ENCODE data around the gene CROCC2. TPM values are rescaled to one million over a fixed set of nuclear protein-coding genes. Genes with fewer than 3 reads are reported as not detected.

CROCC2 gene
- total RNA-seq, 4 donors from 2014 or later, result 0.10 TPM; not detected in 3

GRCh38 chr2:240917684-240918257 lies 11.6 kb downstream of the CROCC2 start:
- WGBS, 2 donors, result 64 to 70% methylated on average over 7 to 9 of the region's 10 CpGs
- DNase-seq (ENCODE audit: low spot score in 2 of 2), result peak in 1 of 2 donors; percentile 87
- intact Hi-C loops (cut with DNase I; ENCODE audit: low total_unique reads), result no loop called here
- no peak for TF ChIP-seq CTCF (IDR thresholded peaks at IDR 0.05)
- TF ChIP-seq POLR2A (IDR thresholded peaks at IDR 0.05), result no peak
- H3K4me3 ChIP-seq (ENCODE audit: low read depth, poor library complexity, severe bottlenecking), result no peak overlapping the region

- intact Hi-C loops (cut with DNase I; ENCODE audit: low total_unique reads), result no loop called here
- 78 to 83% methylated on average over 26 to 33 of the region's 36 CpGs for WGBS, 2 donors
- peak in 1 of 2 donors; percentile 72 for DNase-seq (ENCODE audit: low spot score in 2 of 2)
- no peak overlapping the region for H3K4me3 ChIP-seq (ENCODE audit: low read depth, poor library complexity, severe bottlenecking)
- TF ChIP-seq POLR2A (IDR thresholded peaks at IDR 0.05), result no peak
- TF ChIP-seq CTCF (IDR thresholded peaks at IDR 0.05), result no peak
Measured at GRCh38 chr2:240918258-240919091, 12.3 kb downstream of the CROCC2 start.

DNA sequence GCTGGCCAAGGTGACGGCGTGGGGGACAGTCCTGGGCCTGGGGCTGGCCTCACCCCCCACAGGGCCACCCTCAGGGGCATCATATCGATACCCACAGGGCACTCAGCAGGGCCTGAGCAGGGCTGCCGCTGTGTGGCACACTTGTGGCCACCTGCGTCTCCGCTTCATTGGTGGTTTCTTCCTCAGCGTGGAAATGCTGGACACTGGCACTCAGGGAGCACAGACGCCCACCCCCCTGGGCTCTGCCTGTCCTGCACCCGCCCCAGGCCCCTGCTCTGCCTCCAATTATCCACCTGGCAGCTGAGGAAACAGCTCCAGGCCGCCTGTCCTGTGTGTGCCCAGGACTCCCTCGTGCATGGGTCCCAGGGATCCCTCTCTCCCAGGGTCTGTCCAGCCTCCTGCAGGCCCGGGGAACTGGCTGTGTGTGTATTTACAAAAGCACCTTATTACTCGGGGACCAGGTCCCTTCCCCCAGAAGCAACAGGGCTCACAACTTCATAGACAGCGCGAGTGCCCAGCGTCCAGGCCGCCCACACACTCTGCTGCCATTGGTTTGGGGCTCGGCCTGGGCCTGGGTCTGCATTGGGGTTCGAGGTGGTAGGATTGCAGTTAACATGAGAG lies 13.1 kb downstream of the CROCC2 start:
- peak; percentile 9 to 75 for DNase-seq (ENCODE audit: low spot score in 2 of 2)

DNA sequence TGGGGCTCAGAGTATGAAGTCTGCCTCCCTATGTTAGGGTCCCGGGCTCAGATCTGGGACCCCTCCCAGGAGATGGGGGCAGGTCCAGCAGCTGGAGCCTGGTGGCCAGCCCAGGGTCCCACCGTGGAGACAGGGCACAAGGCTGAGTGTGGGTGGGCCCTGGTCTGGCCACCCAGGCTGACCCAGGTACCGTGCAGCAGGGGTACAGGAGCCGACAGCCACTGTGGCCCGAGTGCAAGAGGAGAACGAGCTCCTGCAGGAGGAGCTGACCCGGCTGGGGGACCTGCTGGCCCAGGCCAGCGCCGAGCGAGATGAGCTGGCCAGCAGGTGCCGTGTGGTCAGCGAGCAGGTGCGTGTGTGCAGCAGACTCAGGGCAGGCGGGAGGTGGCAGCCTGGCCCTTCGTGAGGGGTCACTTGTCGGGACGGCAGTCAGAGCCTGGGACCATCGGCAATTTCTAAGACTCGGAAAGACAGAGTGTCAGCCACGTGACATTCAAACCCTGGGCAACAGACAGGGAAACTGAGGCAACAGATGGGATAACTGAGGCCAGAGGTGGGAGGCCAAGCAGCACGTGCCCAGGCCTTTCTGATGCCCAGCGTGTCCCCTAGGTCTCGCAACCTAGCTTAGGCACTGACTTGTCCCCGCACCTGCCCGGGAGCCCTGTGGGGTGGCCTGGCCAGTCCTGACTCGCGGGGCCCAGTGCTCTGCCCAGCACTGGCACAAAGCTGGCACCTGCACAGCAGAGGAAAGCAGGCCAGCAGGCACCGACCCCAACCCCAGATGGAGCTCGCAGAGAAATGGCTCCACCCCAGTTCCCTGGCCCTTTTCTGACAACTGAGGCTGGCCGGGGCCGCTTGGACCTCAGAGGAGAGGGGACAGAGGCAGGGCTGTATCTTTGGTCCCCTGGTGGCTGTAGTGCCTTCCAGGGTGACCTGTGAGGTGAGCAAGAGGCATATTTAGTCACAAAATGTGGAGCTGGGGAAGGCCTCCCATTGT lies 13.9 kb downstream of the CROCC2 start:
- no peak for TF ChIP-seq POLR2A (IDR thresholded peaks at IDR 0.05)
- no peak for TF ChIP-seq CTCF (IDR thresholded peaks at IDR 0.05)
- 83 to 89% methylated on average over 26 to 31 of the region's 31 CpGs for WGBS, 2 donors
- no peak overlapping the region for H3K4me3 ChIP-seq (ENCODE audit: low read depth, poor library complexity, severe bottlenecking)
- intact Hi-C loops (cut with DNase I; ENCODE audit: low total_unique reads), result no loop called here
- DNase-seq (ENCODE audit: low spot score in 2 of 2), result peak; percentile 12 to 83

More for the DNA sequence above, 13.1 kb downstream of the CROCC2 start:
- TF ChIP-seq POLR2A (IDR thresholded peaks at IDR 0.05), result no peak
- no peak for TF ChIP-seq CTCF (IDR thresholded peaks at IDR 0.05)
- 68 to 93% methylated on average over 4 to 12 of the region's 19 CpGs for WGBS, 2 donors
- intact Hi-C loops (cut with DNase I; ENCODE audit: low total_unique reads), result no loop called here
- no peak overlapping the region for H3K4me3 ChIP-seq (ENCODE audit: low read depth, poor library complexity, severe bottlenecking)

DNA sequence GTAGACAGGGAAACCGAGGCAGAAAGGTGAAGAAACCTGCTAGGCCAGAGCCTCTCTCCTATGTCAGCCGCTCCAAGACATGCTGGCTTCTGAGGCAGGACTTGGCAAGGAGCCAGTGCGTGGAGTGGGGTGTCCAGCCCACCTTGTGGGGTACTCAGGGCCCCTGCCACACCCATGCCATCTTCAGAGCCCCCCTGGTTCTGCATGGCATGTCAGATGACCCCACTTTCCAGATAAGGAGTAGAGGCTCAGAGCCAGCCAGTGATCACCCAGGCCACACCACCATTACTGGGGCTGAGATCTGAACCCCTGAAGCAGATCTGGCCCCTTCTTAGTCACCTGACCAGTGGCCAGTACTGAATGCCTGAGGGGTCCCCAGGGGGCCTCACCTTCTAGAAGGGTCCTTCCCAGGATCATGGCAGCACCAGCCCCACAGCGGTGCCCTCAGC lies 14.7 kb downstream of the CROCC2 start:
- WGBS, 2 donors, result 62 to 69% methylated on average over 3 to 4 of the region's 4 CpGs
- peak; percentile 19 to 85 for DNase-seq (ENCODE audit: low spot score in 2 of 2)
- no peak for TF ChIP-seq POLR2A (IDR thresholded peaks at IDR 0.05)
- no peak for TF ChIP-seq CTCF (IDR thresholded peaks at IDR 0.05)
- H3K4me3 ChIP-seq (ENCODE audit: low read depth, poor library complexity, severe bottlenecking), result no peak overlapping the region
- intact Hi-C loops (cut with DNase I; ENCODE audit: low total_unique reads), result no loop called here

Data from lower leg skin (tissue), 4 donors.